HEK293 (cell line): Measurements from ENCODE around the gene MMP15.

Experiments
- AEBP2 ChIP-seq: fragments of 450-650 bp; formaldehyde crosslinking; IDR thresholded peaks from 2 replicates; pipeline ENCODE4 v1.5.1; 2016; ENCODE audit warnings: missing biosample characterization, missing genetic modification characterization, borderline replicate concordance
- GLIS1 ChIP-seq: fragments of 450-650 bp; formaldehyde crosslinking; IDR thresholded peaks from 2 replicates; pipeline ENCODE4 v1.5.1; 2016; ENCODE audit warnings: missing biosample characterization, missing genetic modification characterization
- INSM2 ChIP-seq: fragments of 450-650 bp; formaldehyde crosslinking; IDR thresholded peaks from 2 replicates; pipeline ENCODE4 v1.5.1; 2016; ENCODE audit warnings: missing biosample characterization, missing genetic modification characterization
- KLF16 ChIP-seq: fragments of 450-650 bp; formaldehyde crosslinking; IDR thresholded peaks from 2 replicates; pipeline ENCODE4 v1.5.1; 2017; ENCODE audit warnings: missing biosample characterization, missing genetic modification characterization
- MZF1 ChIP-seq: fragments of 450-650 bp; formaldehyde crosslinking; IDR thresholded peaks from 2 replicates; pipeline ENCODE4 v1.5.1; 2017; ENCODE audit warnings: missing biosample characterization, missing genetic modification characterization, borderline replicate concordance
- REST ChIP-seq: fragments of 450-650 bp; formaldehyde crosslinking; IDR thresholded peaks from 2 replicates; pipeline ENCODE4 v1.5.1; 2016; ENCODE audit warnings: missing biosample characterization, missing genetic modification characterization
- SETDB1 ChIP-seq: IDR thresholded peaks from one replicate; pipeline ENCODE4 v1.6.1; 2017; ENCODE audit warnings: mild to moderate bottlenecking, low read length, moderate library complexity, mixed read lengths; ENCODE audit not compliant: insufficient read length
- SP2 ChIP-seq: fragments of 450-650 bp; formaldehyde crosslinking; IDR thresholded peaks from 2 replicates; pipeline ENCODE4 v1.5.1; 2016; ENCODE audit warnings: missing biosample characterization, missing genetic modification characterization
- ZBTB17 ChIP-seq: fragments of 450-650 bp; formaldehyde crosslinking; IDR thresholded peaks from 2 replicates; pipeline ENCODE4 v1.5.1; 2016; ENCODE audit warnings: missing biosample characterization, missing genetic modification characterization
- ZBTB20 ChIP-seq: fragments of 450-650 bp; formaldehyde crosslinking; IDR thresholded peaks from 2 replicates; pipeline ENCODE4 v1.5.1; 2016; ENCODE audit warnings: missing biosample characterization, missing genetic modification characterization
- ZEB2 ChIP-seq: fragments of 450-650 bp; formaldehyde crosslinking; IDR thresholded peaks from 2 replicates; pipeline ENCODE4 v1.5.1; 2016; ENCODE audit warnings: missing biosample characterization, missing genetic modification characterization
- ZFP41 ChIP-seq: fragments of 450-650 bp; formaldehyde crosslinking; IDR thresholded peaks from 2 replicates; pipeline ENCODE4 v1.5.1; 2016; ENCODE audit warnings: missing biosample characterization, missing genetic modification characterization, borderline replicate concordance
- ZNF121 ChIP-seq: fragments of 450-650 bp; formaldehyde crosslinking; IDR thresholded peaks from 2 replicates; pipeline ENCODE4 v1.5.1; 2016; ENCODE audit warnings: missing biosample characterization, missing genetic modification characterization
- ZNF133 ChIP-seq: fragments of 450-650 bp; formaldehyde crosslinking; IDR thresholded peaks from 2 replicates; pipeline ENCODE4 v1.5.1; 2016; ENCODE audit warnings: missing biosample characterization, missing genetic modification characterization
- ZNF138 ChIP-seq: fragments of 450-650 bp; formaldehyde crosslinking; IDR thresholded peaks from 2 replicates; pipeline ENCODE4 v1.5.1; 2016; ENCODE audit warnings: missing biosample characterization, missing genetic modification characterization, borderline replicate concordance
- ZNF140 ChIP-seq: fragments of 450-650 bp; formaldehyde crosslinking; IDR thresholded peaks from 2 replicates; pipeline ENCODE4 v1.5.1; 2016; ENCODE audit warnings: missing biosample characterization, missing genetic modification characterization
- ZNF239 ChIP-seq: fragments of 450-650 bp; formaldehyde crosslinking; IDR thresholded peaks from 2 replicates; pipeline ENCODE4 v1.5.1; 2016; ENCODE audit warnings: missing biosample characterization, missing genetic modification characterization
- ZNF280C ChIP-seq: fragments of 450-650 bp; formaldehyde crosslinking; IDR thresholded peaks from 2 replicates; pipeline ENCODE4 v1.5.1; 2016; ENCODE audit warnings: missing biosample characterization, missing genetic modification characterization
- ZNF292 ChIP-seq: fragments of 450-650 bp; formaldehyde crosslinking; IDR thresholded peaks from 2 replicates; pipeline ENCODE4 v1.5.1; 2016; ENCODE audit warnings: low read depth, missing biosample characterization, missing genetic modification characterization, borderline replicate concordance
- ZNF302 ChIP-seq: fragments of 450-650 bp; formaldehyde crosslinking; IDR thresholded peaks from 2 replicates; pipeline ENCODE4 v1.5.1; 2016; ENCODE audit warnings: missing biosample characterization, missing genetic modification characterization, low read depth
- ZNF366 ChIP-seq: fragments of 450-650 bp; formaldehyde crosslinking; conservative IDR thresholded peaks from 2 replicates; pipeline ENCODE4 v1.5.1; 2016; ENCODE audit warnings: missing biosample characterization, missing genetic modification characterization
- ZNF394 ChIP-seq: fragments of 450-650 bp; formaldehyde crosslinking; IDR thresholded peaks from 2 replicates; pipeline ENCODE4 v1.5.1; 2016; ENCODE audit warnings: missing biosample characterization, missing genetic modification characterization, mild to moderate bottlenecking, moderate library complexity, borderline replicate concordance
- ZNF521 ChIP-seq: fragments of 450-650 bp; formaldehyde crosslinking; IDR thresholded peaks from 2 replicates; pipeline ENCODE4 v1.5.1; 2017; ENCODE audit warnings: missing biosample characterization, mild to moderate bottlenecking, missing genetic modification characterization
- ZNF530 ChIP-seq: fragments of 450-650 bp; formaldehyde crosslinking; IDR thresholded peaks from 2 replicates; pipeline ENCODE4 v1.5.1; 2016; ENCODE audit warnings: low read depth, missing biosample characterization, missing genetic modification characterization
- ZNF600 ChIP-seq: fragments of 450-650 bp; formaldehyde crosslinking; IDR thresholded peaks from 2 replicates; pipeline ENCODE4 v1.5.1; 2016; ENCODE audit warnings: missing biosample characterization, missing genetic modification characterization
- ZNF664 ChIP-seq: fragments of 450-650 bp; formaldehyde crosslinking; IDR thresholded peaks from 2 replicates; pipeline ENCODE4 v1.5.1; 2016; ENCODE audit warnings: missing biosample characterization, missing genetic modification characterization
- ZNF707 ChIP-seq: fragments of 450-650 bp; formaldehyde crosslinking; IDR thresholded peaks from 2 replicates; pipeline ENCODE4 v1.5.1; 2016; ENCODE audit warnings: missing biosample characterization, missing genetic modification characterization
- ZNF747 ChIP-seq: fragments of 450-650 bp; formaldehyde crosslinking; IDR thresholded peaks from 2 replicates; pipeline ENCODE4 v1.5.1; 2016; ENCODE audit warnings: missing biosample characterization, missing genetic modification characterization
- ZNF768 ChIP-seq: fragments of 450-650 bp; formaldehyde crosslinking; IDR thresholded peaks from 2 replicates; pipeline ENCODE4 v1.5.1; 2018; ENCODE audit warnings: missing biosample characterization, mild to moderate bottlenecking, missing genetic modification characterization
- ZXDB ChIP-seq: fragments of 450-650 bp; formaldehyde crosslinking; IDR thresholded peaks from 2 replicates; pipeline ENCODE4 v1.5.1; 2016; ENCODE audit warnings: missing biosample characterization, missing genetic modification characterization

The MMP15 gene

GRCh38 chr16:58000706-58001676 is 24.6 kb upstream of the MMP15 start, which contains the start of gene USB1 (continued):
- no peak for TF ChIP-seq ZNF280C
- TF ChIP-seq ZNF768 (tag by site-specific recombination) = no peak
- TF ChIP-seq ZNF600 = peak; percentile 40; the same call in 1 of the 2 replicates
- TF ChIP-seq ZNF394 = no peak; the same call in 1 of the 2 replicates
- TF ChIP-seq ZNF292 (tag by site-specific recombination) = no peak
- no peak for TF ChIP-seq ZNF707 (tag by site-specific recombination)
- TF ChIP-seq KLF16 (tag by site-specific recombination) = peak; percentile 87
- TF ChIP-seq ZXDB (tag by site-specific recombination) = peak; percentile 62
- TF ChIP-seq ZNF239 (tag by site-specific recombination) = 0 out of 2 replicates have a peak, but pooled peaks have one; percentile 15
- peak; percentile 92 for TF ChIP-seq SP2 (tag by site-specific recombination)
- peak; percentile 66; the same call in 1 of the 2 replicates for TF ChIP-seq ZBTB20 (tag by site-specific recombination)
- no peak for TF ChIP-seq SETDB1
- no peak for TF ChIP-seq ZNF138
- 0 out of 2 replicates have a peak, but pooled peaks have one; percentile 20 for TF ChIP-seq ZNF121 (tag by site-specific recombination)
- no peak for TF ChIP-seq ZNF133 (tag by site-specific recombination)
- TF ChIP-seq AEBP2 (tag by site-specific recombination) = no peak
- TF ChIP-seq GLIS1 (tag by site-specific recombination) = peak; percentile 65
- TF ChIP-seq ZNF302 (tag by site-specific recombination) = no peak
- no peak for TF ChIP-seq ZNF521 (tag by site-specific recombination)
- no peak for TF ChIP-seq ZNF747 (tag by site-specific recombination)
- TF ChIP-seq ZBTB17 = peak; percentile 64
- TF ChIP-seq ZNF140 (tag by site-specific recombination) = no peak
- TF ChIP-seq INSM2 (tag by site-specific recombination) = no peak
- no peak for TF ChIP-seq ZNF366
- no peak for TF ChIP-seq ZFP41 (tag by site-specific recombination)
- no peak for TF ChIP-seq ZNF664 (tag by site-specific recombination)
- 0 out of 2 replicates have a peak, but pooled peaks have one; percentile 7 for TF ChIP-seq ZNF530 (tag by site-specific recombination)
- peak; percentile 74 for TF ChIP-seq ZEB2 (tag by site-specific recombination)
- no peak for TF ChIP-seq MZF1 (tag by site-specific recombination)
- no peak for TF ChIP-seq REST
